ENCODE data around the gene NUDT5.
A peak's percentile ranks its signal among the peaks of the same experiment; 100 is the strongest.

Gene NUDT5

DNA sequence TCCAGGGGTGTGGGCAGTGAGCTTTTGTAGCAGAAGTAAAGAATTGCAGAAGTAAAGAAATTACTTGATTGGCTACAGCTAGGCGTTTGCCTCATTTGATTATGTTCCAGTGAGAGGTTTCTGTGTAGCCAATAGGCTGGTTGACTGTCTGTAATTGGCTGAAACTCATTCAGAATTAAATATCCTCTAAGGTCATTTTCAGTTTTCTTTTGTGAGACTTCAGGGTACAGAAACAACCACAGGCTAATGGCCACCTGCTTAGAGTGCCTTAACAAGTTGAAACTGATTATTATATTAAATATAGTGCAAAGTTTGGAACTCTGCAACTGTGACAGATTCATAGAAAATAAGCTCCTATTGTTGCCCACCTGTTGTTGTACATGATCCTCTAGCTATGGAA, 55.7 kb downstream of the NUDT5 start:
- no peak overlapping the region for H3K4me3 ChIP-seq (ENCODE audit: low read length)
- no peaks in the 10 kb centered on the region for H3K27me3 ChIP-seq (ENCODE audit: insufficient read depth, low read length)
- H3K4me1 ChIP-seq (ENCODE audit: insufficient read depth, low read length) = no peaks in the 10 kb centered on the region
- no peak overlapping the region for H2AFZ ChIP-seq (ENCODE audit: low read depth, low read length)
- H3K9me3 ChIP-seq (ENCODE audit: low read length) = no peaks in the 10 kb centered on the region
- peaks cover 73% of the 10 kb centered on the region for H3K36me3 ChIP-seq (ENCODE audit: insufficient read depth, low read length)

DNA sequence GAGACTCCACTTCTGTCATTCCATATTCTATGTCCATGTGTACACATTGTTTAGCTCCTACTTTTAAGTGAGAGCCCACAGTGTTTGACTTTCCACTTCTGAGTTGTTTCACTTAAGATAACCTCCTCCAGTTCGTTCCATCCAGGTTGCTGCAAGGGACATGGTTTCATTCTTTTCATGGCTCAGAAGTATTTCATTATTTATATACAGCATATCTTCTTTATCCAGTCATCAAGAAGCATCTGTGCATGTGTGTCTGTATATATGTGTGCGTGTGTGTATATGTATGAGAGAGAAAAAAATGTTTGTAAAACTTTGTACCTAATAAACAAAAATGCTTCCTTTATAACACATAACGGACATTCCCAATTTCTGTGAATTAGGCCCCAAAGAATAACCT, 60.1 kb downstream of the NUDT5 start:
- Histone ChIP-seq H3K9me3 (ENCODE audit: low read length) (no peaks in the 10 kb centered on the region), H3K4me3 (ENCODE audit: low read length) (no peak overlapping the region), H3K36me3 (ENCODE audit: insufficient read depth, low read length) (peaks cover 52% of the 10 kb centered on the region), H3K4me1 (ENCODE audit: insufficient read depth, low read length) (peaks cover 1% of the 10 kb centered on the region), H2AFZ (ENCODE audit: low read depth, low read length) (no peak overlapping the region), H3K27me3 (ENCODE audit: insufficient read depth, low read length) (no peaks in the 10 kb centered on the region)

DNA sequence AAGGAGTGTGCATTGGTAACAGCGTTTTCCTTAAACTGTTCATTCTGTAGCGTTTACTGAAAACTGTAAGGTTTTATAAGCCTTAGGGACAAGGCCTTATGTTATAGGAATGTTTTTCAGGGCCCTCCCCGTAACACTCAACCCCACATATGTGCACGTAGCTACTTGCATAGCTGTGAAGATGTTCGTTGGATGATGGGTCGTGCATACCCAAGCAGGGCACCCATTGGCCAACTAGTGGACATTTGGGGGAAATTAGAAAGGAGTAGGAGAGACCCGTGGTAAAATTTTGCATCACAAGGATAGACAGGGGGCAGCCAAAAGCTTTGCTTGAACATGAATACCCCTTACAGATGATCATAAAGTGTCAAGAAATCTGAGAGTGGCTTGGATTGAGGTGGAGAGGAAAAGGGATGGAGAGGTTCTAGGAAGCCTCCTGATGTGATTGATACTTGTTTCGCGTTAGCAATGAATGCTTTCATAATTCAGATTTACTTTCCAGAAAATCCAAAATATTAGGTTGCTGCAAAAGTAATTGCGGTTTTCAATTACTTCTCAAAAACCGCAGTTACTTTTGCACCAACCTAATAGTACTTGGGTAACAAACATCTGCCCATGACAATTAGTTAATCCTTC, 65.3 kb downstream of the NUDT5 start:
- peak overlapping the region; percentile 73 for H2AFZ ChIP-seq (ENCODE audit: low read depth, low read length)
- peaks cover 14% of the 10 kb centered on the region for H3K36me3 ChIP-seq (ENCODE audit: insufficient read depth, low read length)
- peaks cover 4% of the 10 kb centered on the region for H3K4me1 ChIP-seq (ENCODE audit: insufficient read depth, low read length)
- peak overlapping the region; percentile 63 for H3K4me3 ChIP-seq (ENCODE audit: low read length)
- no peaks in the 10 kb centered on the region for H3K27me3 ChIP-seq (ENCODE audit: insufficient read depth, low read length)
- no peaks in the 10 kb centered on the region for H3K9me3 ChIP-seq (ENCODE audit: low read length)

DNA sequence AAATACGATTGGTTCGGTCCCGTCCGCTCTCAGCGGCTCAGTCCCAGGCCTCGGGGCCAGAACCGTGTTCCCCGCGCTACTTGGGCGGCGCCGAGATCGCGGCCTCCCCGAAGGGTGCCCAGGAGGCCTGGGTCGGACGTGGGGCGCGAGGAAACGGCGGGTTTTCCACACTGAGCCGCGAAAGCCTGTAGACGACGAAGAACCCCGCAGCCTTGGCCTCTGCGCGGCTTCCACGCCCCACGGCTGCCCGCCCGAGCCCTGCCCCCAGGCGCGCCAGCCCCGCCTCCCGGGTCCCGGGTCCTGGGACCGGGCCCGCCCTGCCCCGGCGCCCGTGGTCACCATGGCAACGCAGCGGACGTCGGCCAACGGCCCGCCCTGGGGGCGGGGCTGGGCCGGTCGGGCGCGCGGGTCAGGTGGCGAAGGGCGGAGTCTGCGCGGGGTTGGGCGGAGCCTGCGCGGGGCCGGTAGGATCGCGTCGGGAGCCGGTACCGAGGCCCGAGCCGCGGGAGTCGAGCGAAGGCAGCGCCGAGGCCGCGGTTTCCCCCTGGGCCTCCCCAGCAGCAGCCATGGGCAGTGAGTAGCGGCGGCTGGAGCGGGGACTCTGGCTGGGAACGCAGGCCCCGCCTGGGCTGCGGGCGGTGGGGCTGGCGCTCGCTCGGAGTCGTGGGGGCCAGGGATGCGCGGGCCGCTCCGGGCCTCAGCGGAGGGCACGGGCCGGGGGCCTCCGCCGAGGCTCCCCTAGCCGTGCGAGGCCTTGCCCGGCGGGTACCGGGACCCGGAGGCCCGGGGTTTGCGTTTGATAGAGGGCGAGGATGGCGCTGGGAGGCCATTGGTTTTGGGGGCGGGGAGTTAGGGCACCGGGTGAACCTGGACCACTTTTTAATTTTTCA, 66.2 kb downstream of the NUDT5 start, which contains the start of gene SEC61A2:
Gene SEC61A2, plus strand, starts transcription at position 456 of the 890 bp plus-strand sequence. Its CDS starts 111 bp downstream, at position 567.
- peaks cover 4% of the 10 kb centered on the region for H3K4me1 ChIP-seq (ENCODE audit: insufficient read depth, low read length)
- peaks cover 15% of the 10 kb centered on the region for H3K36me3 ChIP-seq (ENCODE audit: insufficient read depth, low read length)
- H3K27me3 ChIP-seq (ENCODE audit: insufficient read depth, low read length) = no peaks in the 10 kb centered on the region
- H3K4me3 ChIP-seq (ENCODE audit: low read length) = peak within 1 kb of the TSS; percentile 63
- H3K9me3 ChIP-seq (ENCODE audit: low read length) = no peaks in the 10 kb centered on the region
- H2AFZ ChIP-seq (ENCODE audit: low read depth, low read length) = peak within 1 kb of the TSS; percentile 73

DNA sequence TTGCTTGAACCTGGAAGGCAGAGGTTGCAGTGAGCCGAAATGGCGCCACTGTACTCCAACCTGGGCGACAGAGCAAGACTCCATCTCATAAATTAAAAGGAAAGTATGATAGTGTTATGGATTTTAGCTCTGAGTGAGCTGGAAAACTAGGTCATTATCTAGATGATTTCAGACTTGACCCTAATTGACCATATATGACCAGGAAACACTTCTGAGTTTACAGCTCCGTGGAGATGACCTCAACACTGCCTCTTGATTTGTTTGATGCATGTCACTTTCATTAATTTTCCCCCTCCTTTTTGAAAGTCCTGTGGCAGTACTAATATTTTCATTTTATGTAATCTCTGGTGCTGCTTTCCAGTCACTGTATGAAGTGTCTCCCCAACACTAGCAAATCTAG, 74.0 kb downstream of the NUDT5 start:
- H3K4me3 ChIP-seq (ENCODE audit: low read length) = no peak overlapping the region
- H3K27me3 ChIP-seq (ENCODE audit: insufficient read depth, low read length) = no peaks in the 10 kb centered on the region
- H3K36me3 ChIP-seq (ENCODE audit: insufficient read depth, low read length) = peaks cover 45% of the 10 kb centered on the region
- H3K9me3 ChIP-seq (ENCODE audit: low read length) = no peaks in the 10 kb centered on the region
- no peaks in the 10 kb centered on the region for H3K4me1 ChIP-seq (ENCODE audit: insufficient read depth, low read length)
- H2AFZ ChIP-seq (ENCODE audit: low read depth, low read length) = no peak overlapping the region
